Calu3 (cell line): Measurements from ENCODE around the gene MBP. TPM values are rescaled to one million over a fixed set of nuclear protein-coding genes. Genes with fewer than 3 reads are reported as not detected.
A peak's percentile ranks its signal among the peaks of the same experiment; 100 is the strongest.

Experiments
- BruUV-seq: library from RNA; stranded (reverse); fragments of 400-500 nt; replicated peaks from 2 replicates; lab custom pipeline; 2021; lab: Mats Ljungman, UMichigan
- CTCF ChIA-PET: fragments of 300-600 bp; sonication (Branson Sonifier 250); formaldehyde crosslinking; loops from one replicate; lab custom pipeline; 2022; ENCODE audit warnings: antibody characterized with exemption; lab: Charles Lee
- DNase-seq: peaks from one replicate; pipeline ENCODE4 v3.0.0; 2022
- H3K27ac Mint-ChIP-seq: one replicate; pipeline ENCODE4 v1.8.0; 2022; ENCODE audit warnings: mixed read lengths; ENCODE audit not compliant: unreplicated experiment
- H3K27me3 Mint-ChIP-seq: one replicate; pipeline ENCODE4 v1.8.0; 2022; ENCODE audit warnings: mixed read lengths; ENCODE audit not compliant: unreplicated experiment
- H3K36me3 Mint-ChIP-seq: one replicate; pipeline ENCODE4 v1.8.0; 2022; ENCODE audit warnings: mild to moderate bottlenecking, moderate library complexity, mixed read lengths; ENCODE audit not compliant: insufficient read depth, unreplicated experiment
- H3K4me1 Mint-ChIP-seq: one replicate; pipeline ENCODE4 v1.8.0; 2022; ENCODE audit warnings: mild to moderate bottlenecking, low read depth, mixed read lengths; ENCODE audit not compliant: unreplicated experiment
- H3K4me3 Mint-ChIP-seq: one replicate; pipeline ENCODE4 v1.8.0; 2022; ENCODE audit warnings: mild to moderate bottlenecking, low read depth, moderate library complexity, mixed read lengths; ENCODE audit not compliant: unreplicated experiment
- H3K9me3 Mint-ChIP-seq: one replicate; pipeline ENCODE4 v1.8.0; 2022; ENCODE audit warnings: low read depth, mixed read lengths; ENCODE audit not compliant: unreplicated experiment
- CTCF ChIP-seq: fragments of 200-600 bp; IDR thresholded peaks from one replicate; pipeline ENCODE4 v1.8.0; 2022; ENCODE audit warnings: antibody characterized with exemption; ENCODE audit not compliant: unreplicated experiment
- intact Hi-C: fragments of 100-400 bp; cut with micrococcal nuclease; formaldehyde crosslinking; loops from one replicate; pipeline ENCODE4 v1.10.0; 2022; ENCODE audit not compliant: unreplicated experiment
- total RNA-seq: library from RNA; stranded (reverse); gene quantifications from 2 replicates; pipeline ENCODE4 v1.2.3, GENCODE V29; 2022

MBP gene
- total RNA-seq, 1 experiment from 2014 or later: 221 TPM

DNA sequence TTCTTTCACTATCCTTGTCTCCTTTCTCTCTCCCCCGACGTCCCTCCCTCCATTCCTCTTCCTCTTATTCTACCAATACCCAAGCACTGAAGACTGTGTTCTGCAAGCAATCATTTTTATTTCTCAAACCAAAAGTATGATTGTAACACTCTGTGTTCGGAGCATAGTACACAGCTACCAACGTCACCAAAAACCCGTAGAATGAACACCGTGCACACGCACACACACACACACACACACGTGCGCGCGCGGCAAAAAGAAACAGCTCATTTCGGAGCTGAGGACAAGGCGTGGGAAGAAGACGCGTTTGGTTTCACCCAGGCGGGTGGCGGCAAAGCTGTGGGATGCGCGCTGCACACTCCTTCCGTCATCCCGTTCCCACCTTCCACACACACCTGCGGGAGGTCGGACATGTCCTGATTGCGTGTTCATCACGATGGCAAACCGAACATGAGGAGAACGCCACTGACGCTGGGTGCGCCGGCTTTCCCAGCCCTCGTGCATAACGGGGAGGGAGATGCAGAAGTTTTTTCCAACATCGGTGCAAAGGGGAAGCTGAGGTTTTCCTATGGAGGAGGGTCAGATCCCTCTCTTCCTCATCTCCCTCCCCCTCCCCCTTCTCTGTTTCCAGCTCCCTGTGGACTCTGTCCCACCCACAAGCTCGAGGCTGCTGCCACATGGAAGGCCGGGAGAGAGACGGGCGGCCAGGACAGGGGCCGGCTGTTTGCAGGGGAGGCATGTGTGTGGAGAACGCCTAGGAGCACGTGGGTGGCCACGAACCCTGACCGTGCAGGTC lies 20.4 kb downstream of the MBP start:
- Mint-ChIP-seq H3K36me3 (peaks cover 87% of the 10 kb centered on the region), H3K4me3 (peak overlapping the region; percentile 54), H3K4me1 (peaks cover 79% of the 10 kb centered on the region), H3K9me3 (peaks cover 3% of the 10 kb centered on the region), H3K27ac (peak overlapping the region; percentile 96), H3K27me3 (no peaks in the 10 kb centered on the region)
- no peak for DNase-seq
- intact Hi-C loops: no loop called here
- no TSS peak for BruUV-seq
- CTCF ChIA-PET: interaction anchor here (0.6 to 1.4 kb wide), 3 partner anchors 10 to 57 kb away, joined by 3 read pairs; partner anchors contain the start of gene MBP
- no peak for TF ChIP-seq CTCF

GRCh38 chr18:77111449-77111848 lies 21.1 kb downstream of the MBP start:
- peaks cover 85% of the 10 kb centered on the region for H3K4me1 Mint-ChIP-seq
- CTCF ChIA-PET: interaction anchor here (1.0 to 1.4 kb wide), 3 partner anchors 9 to 56 kb away, joined by 3 read pairs; no protein-coding TSS in a partner anchor
- no peak overlapping the region for H3K4me3 Mint-ChIP-seq
- no TSS peak for BruUV-seq
- no peak for TF ChIP-seq CTCF
- H3K27me3 Mint-ChIP-seq: no peaks in the 10 kb centered on the region
- no peak for DNase-seq
- H3K9me3 Mint-ChIP-seq: peaks cover 3% of the 10 kb centered on the region
- intact Hi-C loops: no loop called here
- H3K36me3 Mint-ChIP-seq: peaks cover 86% of the 10 kb centered on the region
- H3K27ac Mint-ChIP-seq: peak overlapping the region; percentile 96

DNA sequence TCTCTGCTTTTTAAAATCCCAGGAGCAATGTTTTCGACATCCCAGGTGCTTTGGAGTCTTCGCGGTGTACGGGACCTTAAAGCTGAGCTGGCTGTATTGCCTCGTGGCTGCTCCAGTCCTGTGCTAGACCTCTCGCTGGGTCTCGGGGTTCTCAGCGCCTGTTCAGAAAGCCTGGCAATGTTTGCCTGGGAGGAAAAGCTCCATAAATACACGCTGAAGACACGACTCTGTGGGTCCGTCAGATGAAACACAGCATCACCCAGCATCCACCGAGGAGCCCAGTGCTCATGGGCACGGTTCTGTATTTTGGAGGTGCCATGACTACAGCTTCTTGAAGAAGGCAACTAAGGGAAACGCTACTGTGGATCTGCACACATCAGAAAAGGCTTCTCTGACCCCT lies 21.6 kb downstream of the MBP start:
- BruUV-seq: no TSS peak
- intact Hi-C loops: no loop called here
- peak overlapping the region; percentile 96 for H3K27ac Mint-ChIP-seq
- TF ChIP-seq CTCF: no peak
- H3K36me3 Mint-ChIP-seq: peaks cover 86% of the 10 kb centered on the region
- H3K27me3 Mint-ChIP-seq: no peaks in the 10 kb centered on the region
- H3K4me3 Mint-ChIP-seq: no peak overlapping the region
- H3K9me3 Mint-ChIP-seq: no peaks in the 10 kb centered on the region
- CTCF ChIA-PET: interaction anchor here (1.0 to 1.4 kb wide), 2 partner anchors 9 to 56 kb away, joined by 3 read pairs; no protein-coding TSS in a partner anchor
- no peak for DNase-seq
- peaks cover 84% of the 10 kb centered on the region for H3K4me1 Mint-ChIP-seq

DNA sequence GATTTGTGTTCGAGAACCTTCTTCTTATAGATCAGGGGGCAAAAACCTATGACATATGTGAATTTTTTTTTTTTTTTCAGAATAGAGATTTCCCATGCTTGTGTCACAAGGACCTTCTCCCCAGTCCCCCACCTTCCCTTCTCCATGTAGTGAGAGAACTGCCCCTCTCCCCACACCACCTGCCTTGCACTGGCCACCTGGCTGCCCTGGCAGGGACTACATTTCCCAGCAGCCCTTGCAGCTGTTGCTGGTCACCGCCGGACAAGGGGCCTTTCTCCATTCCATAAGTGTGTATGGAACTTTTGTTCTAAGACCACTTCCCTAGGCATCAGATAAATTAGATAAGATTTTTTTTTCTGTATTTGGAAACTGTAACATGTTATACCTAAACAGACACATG lies 22.2 kb downstream of the MBP start:
- CTCF ChIA-PET: interaction anchor here (1.0 to 1.4 kb wide), 2 partner anchors 8 to 55 kb away, joined by 3 read pairs; no protein-coding TSS in a partner anchor
- Mint-ChIP-seq H3K4me3 (no peak overlapping the region), H3K9me3 (no peaks in the 10 kb centered on the region), H3K36me3 (peaks cover 88% of the 10 kb centered on the region), H3K27ac (peak overlapping the region; percentile 96), H3K4me1 (peaks cover 84% of the 10 kb centered on the region), H3K27me3 (no peaks in the 10 kb centered on the region)
- DNase-seq: no peak
- intact Hi-C loops: no loop called here
- TF ChIP-seq CTCF: peak; percentile 57
- BruUV-seq: no TSS peak
